Hematopoietic multipotent progenitor cell treated with erythropoietin and hydrocortisone succinate and interleukin-3 and kit ligand, for 4 days (in vitro differentiated cells): ENCODE results near the gene CXCR5.

Experiments
- DNase-seq: peaks from one replicate; pipeline ENCODE4 v3.0.0-alpha.2; 2015

CXCR5 gene

GRCh38 chr11:118914178-118914918 lies 30.7 kb downstream of the CXCR5 start:
- DNase-seq = peak; percentile 38

GRCh38 chr11:118914987-118915386 lies 31.3 kb downstream of the CXCR5 start:
- peak; percentile 56 for DNase-seq

- DNase-seq = no peak
Measured at GRCh38 chr11:118915396-118915795, 31.7 kb downstream of the CXCR5 start.

DNA sequence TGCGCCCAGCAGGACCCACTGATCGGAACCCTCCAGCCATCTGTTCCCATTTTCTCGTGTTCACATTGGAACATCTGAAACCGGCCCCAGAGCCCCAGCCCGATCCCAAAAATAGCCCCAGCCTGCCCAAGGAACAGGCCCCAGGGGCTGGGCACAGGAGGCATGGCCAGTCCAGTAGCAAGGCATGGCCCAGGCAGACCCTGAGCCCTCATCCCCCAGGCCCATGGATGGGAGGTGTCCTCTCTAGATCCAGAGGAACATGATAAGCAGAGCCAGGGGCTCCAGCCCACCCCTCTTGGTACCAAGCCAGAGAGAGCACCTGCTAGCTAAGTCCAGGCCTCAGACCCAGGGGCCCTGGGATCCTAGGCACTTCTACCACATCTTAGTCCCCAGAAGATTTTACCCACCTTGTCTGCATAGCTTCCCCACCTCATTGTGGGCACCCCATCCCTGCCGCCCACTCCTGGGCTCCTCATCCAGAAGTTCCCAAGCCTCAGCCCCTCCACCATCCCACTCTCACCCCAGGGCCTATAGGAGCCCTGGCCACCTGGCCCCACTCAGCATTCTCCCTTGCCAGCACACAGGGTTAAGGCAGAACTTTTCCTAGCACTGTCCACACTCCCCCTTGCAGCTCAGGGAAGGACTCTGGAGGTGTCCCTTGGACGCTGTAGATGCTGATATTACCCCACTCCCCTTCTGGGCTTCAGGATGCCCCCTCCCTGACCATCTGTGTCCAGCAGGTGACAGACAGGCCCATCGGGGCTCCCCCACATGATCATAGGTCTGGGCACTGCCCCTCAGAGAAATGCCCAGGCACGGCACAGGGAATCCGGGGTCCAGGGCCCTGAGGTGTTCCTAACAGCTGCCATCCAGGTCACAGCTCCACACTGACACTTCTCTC lies 32.5 kb downstream of the CXCR5 start:
- DNase-seq = no peak

DNA sequence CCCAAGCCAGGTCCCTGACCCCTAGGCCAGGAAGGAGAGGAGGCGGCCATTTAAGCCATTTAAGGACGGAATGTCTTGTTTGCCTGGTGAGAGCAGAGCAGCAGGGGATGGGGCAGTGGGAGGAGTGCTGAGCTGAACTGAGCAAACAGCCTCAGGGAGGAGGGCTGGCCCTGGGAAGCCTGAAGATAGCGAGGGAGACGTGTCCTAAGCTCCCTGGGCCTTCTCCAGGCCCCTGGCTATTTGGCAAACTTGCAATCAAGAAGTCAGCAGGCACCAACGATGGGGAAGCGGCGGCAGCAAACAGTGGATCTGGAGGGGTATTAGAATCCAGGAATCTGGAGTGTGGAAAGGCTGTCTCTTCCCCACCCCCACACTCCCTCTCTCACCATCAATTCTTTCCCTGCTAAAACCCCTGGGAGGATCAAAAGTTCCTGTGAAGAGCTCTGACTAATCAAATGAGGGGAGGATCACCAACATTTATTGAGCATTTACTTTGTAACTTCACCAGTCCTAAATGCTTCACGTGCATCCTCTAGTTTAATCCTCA lies 33.2 kb downstream of the CXCR5 start:
- no peak for DNase-seq

DNA sequence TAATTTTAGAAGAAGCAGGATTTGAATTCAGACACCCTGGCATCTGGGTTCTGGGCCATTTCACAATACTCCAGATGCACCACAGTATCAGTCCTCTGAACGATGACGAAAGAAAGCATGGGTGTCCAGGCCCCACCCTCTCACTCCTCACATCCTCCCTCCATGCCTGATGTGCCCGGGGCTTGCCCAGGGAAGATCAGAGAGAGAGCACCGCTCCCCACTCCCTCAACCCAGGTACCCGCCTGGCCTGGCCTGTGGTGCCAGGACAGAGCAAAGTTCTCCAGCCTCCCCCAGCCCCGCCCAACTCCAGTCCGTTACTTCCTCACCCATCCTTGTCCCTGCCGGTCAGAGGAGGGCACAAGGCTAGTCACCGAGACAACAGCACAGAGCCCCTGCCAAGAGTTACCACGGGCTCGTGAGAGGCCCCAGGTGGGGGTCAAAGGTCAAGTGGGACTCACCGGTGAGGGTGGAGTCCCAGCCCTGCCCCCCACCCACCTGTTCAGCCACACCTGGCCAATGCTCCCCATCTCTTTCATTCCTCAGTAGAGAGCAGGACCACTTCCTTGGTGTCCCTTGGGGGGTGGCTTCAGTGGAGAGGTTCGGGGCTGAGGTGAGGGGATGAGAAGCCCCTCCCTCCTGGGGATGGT lies 33.9 kb downstream of the CXCR5 start:
- DNase-seq = peak; percentile 76

DNA sequence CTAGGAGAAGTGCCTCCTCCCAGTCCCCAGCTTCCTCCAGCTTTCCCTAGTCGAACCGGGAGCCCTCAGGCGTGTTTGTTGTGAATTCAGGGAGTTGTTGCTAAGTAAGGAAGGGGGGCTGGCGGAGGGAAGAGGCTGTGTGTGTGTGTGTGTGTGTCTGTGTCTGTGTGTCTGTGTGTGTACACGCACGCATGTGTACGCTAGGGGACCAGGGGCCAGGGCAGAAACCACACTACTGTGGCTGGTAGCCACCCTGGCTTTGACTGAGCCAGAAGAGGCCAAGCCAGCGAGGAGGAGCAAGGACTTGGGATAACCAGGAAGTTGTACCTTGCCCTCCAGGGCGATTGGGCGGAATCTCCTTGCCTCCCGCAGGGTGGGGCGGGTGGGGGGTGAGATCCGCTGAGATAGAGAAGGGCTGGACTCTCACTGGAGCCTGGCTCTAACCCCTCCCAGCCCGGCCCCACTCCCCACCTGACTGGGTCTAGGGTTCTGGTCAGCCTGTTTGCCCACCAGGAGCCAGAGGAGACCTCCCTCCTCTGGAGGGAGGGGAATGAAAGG lies 34.5 kb downstream of the CXCR5 start:
- DNase-seq = peak; percentile 66

DNA sequence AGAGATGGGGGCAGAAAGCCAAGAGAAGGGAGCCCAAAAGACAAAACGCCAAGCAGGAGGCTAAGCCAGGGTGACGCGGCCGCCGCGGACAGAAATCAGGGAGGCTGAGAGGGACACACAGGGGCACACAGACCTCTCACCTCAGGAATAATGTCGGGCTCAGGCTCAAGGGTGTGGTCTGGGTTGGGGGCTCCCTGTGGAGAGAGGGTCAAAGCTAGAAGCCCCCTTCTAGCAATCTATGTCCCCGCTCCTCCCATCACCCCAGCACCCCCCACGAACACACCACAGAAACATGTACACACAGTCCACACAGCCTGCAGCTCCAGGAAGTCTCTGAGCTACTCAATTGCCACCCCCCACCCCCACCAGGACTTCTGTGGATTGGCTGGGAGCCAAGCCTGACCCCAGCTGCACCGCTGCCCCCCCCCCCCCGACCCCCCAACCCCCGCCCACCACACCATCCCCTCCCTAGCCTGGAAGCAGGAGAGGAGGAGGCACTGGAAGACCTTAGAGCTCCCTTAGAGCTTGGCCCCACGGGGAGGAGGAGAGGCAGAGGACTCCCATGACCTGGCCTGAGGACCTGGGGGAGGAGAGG lies 35.1 kb downstream of the CXCR5 start:
- peak; percentile 51 for DNase-seq

DNA sequence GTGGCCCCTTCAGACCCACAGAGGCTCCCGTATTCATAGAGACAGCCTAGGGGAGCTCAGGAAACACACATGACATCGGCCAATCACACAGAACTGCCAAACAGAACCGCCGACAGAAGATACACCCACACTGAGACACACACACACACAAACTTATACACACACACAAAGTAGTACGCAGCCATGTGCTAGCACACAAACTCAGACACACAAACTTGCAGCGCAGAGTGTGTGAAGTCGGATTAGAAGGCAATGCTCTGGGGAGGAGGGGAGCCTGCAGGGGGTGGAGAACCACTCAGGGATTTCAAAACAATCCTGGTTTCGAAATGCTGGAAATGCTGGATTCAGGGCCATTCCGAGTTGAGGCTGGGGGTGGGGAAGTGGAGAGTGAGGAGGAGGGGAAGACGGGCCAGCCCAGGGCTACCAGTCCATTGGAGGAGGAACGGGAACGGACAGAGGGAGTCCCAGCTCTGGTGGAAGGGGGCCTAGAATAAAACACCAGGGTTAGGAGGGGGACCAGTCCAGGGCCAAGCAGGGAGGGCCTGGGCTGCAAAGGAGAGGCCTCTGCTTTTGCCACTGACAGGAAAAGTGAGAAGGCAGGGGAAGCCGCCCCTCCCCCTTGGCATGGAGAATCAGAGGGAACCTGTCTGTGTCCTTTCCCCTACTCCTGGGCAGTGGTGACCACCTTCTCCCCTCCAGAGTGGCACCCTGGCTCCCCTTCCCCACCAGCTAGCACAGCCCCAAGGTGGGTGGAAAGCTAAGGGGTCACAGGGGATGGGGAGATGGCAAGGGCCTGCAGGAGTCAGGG lies 37.6 kb downstream of the CXCR5 start:
- peak; percentile 24 for DNase-seq

- DNase-seq = no peak
Measured at GRCh38 chr11:118921929-118922744, 38.4 kb downstream of the CXCR5 start.

GRCh38 chr11:118922745-118923627 lies 39.3 kb downstream of the CXCR5 start:
- no peak for DNase-seq

DNA sequence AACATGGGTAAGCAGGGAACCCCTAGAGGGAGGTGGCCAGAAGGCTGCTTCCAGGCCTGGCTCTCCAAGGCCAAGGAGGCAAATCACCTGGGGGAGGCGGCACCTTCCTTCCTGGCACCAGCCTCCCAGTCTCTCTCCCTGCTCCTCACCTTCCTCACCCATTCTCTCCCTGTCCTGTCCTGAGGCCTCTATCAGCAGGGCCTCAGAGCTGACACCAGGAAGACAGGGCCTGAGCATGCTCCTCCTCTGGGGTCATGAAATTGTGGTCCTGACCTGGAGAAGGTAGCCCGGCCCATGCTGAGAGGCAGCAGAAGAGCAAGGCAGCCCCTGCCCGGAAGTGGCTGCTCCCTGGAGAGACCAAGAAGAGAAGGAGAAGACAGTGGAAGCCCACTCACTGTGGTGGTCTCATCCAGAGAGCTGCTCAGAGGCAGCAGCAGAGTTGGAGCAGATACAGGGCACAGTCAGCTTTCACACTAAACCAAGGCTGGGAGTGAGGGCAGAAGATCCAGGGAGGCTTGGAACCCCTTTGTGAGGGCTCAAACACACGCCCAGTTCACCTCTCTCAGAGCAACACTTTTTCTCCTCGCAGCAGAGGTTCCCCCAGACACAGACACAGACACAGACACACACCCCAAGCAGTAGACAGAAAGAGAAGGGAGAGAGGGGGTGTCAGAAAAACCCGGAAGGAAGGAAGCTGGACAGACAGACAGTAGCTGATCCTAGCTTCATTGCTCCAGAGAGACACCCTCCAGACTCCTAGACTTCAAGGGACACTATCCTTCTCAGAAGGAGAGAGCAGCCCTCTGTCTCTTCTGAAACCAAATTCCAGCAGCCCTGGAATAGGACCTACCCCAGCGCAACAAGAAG lies 40.3 kb downstream of the CXCR5 start:
- peak; percentile 32 for DNase-seq

GRCh38 chr11:118924591-118925585 lies 41.2 kb downstream of the CXCR5 start:
- peak; percentile 77 for DNase-seq

- DNase-seq = no peak
Measured at GRCh38 chr11:118927554-118928100, 43.9 kb downstream of the CXCR5 start.

DNA sequence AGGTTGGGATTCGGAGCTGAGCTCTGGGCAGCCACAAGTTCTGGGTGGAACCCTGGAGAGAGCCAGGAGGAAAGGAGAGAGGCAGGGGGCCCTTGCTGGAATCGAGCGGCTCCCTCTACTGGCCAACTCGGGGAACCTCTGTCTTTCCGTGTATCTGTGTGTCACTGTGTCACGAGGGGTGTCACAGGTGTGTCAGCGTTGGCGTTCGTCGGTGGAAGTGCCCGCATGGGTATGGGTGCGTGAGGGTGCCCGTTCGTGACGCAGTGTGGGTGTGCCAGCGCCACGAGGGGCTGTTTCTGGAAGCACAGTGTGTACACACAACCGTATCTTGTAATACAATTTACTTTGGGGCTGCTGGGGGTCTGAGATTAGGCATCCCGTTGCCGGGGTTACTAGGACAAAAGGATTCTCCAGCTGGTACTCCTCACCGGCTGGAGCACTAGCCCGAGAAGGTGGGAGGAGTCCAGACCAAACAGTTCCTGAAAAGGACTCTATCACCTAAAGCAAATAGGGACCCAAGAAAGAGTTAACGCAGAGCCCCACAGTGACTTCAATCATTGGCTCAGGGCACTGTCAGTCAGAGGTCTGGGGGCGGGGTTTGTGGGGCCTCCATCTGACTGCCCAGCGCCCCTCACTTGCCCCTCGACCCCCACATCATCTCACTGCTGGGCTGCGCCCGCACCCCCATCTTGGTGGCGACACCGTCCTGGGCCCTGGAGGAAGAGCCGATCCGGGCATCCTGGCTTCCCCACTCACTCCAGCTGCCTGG lies 44.6 kb downstream of the CXCR5 start:
- peak; percentile 95 for DNase-seq

DNA sequence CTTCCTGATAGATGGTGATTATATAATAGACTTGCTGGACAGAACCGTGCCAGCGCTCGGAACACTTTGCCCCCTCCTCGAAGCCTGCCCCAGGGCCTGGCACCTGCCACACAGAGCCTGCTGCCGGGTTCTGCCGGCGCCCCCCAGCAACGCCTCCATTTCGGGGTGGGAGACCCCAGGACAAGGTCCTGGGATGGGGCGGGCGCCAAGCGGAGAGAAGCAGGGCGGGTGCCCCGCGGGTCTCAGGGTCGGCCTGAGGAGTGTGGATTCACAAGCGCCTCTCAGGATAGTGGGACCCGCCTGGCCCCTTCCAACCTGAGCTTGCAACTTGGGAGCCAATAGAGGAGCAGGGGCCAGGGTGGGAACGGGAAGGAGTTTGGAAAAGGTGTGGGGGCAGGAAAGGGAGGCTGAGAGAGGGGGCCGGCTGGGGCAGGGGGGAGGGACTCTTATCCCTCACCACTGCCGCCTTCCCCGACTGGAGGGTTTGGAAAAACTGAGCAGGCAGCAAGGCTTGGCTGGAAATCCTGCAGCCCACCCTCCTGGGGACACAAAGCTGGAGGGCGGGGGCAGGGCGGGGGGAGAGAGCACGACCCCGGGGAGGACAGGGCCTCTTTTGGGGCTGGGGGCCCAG lies 45.3 kb downstream of the CXCR5 start:
- DNase-seq = peak; percentile 74
